NCI-H226 (cell line): Measurements from ENCODE around the gene RAB6A.
"Not testable (repeated sequence)": the region's sequence is repeated elsewhere in the genome, so short reads cannot be mapped to it uniquely, and the experiment has no call there.

ENCODE experiments used
- DNase-seq: peaks from one replicate; pipeline ENCODE4 v3.0.0-alpha.2; 2015

RAB6A gene

GRCh38 chr11:73760679-73761402 lies at the start of gene RAB6A:
RAB6A (minus strand) TSS chr11:73761074; CDS start chr11:73760635, 439 bp downstream.
- DNase-seq = peak; percentile 99

DNA sequence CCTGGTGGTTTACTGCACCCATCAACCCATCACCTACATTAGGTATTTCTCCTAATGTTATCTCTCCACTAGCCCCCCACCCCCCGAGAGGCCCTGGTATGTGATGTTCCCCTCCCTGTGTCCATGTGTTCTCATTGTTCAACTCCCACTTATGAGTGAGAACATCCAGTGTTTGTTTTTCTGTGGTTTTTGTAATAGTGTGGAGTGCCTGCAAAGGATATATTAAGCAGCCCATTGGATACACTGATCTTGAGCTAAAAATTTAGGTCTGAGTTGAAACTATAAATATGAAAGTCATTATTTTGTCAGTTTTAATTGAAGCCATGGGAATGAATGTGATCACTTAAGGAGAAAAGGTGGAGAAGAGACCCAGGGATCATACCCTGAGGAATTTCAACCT lies 49.8 kb upstream of the RAB6A start:
- no peak for DNase-seq

DNA sequence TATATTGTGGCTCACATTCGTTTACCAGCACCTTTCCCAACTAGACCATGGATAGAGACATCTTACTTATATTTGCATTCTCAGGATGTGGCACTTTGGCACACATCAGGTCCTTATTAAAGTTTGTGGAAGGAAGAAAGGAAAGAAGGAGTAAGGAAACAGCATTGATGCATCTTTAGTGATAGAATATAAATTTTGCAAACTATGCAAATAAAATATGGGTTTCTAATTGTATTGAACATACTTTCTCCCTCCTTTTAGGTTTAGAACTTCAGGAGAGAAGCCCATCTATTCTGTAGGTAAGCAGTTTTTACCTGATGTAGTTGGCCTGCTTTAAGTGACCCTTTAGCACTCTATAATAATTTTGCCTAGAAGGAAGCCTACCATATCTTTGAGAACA lies 47.2 kb upstream of the RAB6A start:
- DNase-seq = no peak

- DNase-seq = no peak
Observed at GRCh38 chr11:73804712-73805111, 43.8 kb upstream of the RAB6A start.

GRCh38 chr11:73801136-73801535 lies 40.3 kb upstream of the RAB6A start:
- DNase-seq = no peak

DNA sequence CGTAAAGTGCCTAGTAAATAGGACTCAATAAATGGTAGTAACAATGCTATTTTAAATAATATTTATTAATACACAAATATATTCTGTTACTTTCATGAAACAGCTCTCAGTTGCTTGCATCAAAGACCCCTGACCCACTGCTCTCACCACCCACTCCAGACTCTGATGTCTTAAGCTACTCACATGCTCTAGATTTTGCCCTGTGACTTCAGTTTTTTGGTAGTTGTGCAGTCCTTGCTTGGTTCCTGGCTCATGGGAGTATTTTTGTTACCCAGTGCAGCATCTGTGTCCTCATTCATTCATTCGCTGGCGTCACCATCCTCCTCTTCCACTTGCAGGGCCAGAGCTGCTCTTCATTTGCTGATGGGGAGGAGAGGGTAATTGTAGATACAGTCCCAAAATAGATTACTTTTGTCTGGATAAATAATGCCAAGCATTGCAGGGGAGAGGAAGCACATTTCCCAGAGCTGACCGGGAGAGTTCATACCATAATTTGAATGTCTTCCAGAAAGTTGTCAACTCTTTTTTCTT lies 39.5 kb upstream of the RAB6A start:
- no peak for DNase-seq

- DNase-seq = no peak
Observed at GRCh38 chr11:73797457-73797856, 36.6 kb upstream of the RAB6A start.

- DNase-seq = no peak
Observed at GRCh38 chr11:73795925-73796632, 35.2 kb upstream of the RAB6A start.

- DNase-seq = no peak
Observed at GRCh38 chr11:73792584-73792983, 31.7 kb upstream of the RAB6A start.

DNA sequence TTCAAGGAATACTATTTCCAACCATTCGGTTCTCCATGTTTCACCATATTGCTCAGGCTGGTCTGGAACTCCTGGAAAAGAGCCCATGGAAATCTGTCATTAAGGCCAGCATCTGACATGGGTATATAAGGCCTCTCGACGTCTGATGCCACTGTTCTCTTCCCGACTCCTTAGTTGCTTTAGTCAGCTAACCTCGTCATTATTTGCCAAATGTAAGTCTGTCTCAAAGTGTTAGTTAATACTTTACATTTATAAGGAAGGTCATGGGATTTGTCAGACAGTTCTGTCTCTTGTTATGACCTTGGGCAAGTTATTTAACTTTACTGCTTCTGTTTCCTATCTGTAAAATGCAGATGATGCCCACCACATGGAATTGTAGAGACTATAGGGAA lies 28.4 kb upstream of the RAB6A start:
- no peak for DNase-seq

- DNase-seq = peak; percentile 93
Observed at GRCh38 chr11:73787643-73788558, 27.0 kb upstream of the RAB6A start, which contains the start of gene MRPL48. MRPL48 (plus strand) TSS chr11:73787874; CDS start chr11:73787972, 98 bp downstream.

DNA sequence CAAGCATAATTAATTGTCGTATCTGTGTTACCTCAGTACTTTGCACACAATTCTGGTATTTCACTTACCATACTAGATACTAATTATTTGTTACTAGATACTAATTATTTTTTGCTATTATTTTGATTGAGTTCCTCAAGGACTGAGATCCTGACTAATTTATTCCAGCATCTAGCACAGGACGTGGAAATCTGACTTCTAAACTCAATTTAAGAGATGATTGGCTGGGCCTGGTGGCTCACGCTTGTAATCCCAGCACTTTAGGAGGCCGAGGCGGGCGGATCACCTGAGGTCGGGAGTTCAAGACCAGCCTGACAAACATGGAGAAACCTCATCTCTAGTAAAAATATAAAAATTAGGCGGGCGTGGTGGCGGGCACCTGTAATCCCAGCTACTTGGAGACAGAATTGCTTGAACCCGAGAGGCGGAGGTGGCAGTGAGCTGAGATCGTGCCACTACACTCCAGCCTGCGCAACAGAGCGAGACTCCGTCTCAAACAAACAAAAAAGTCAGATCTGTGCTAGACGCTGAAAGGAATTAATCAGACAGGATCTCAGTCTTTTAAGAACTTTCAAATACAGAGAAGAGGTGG lies 26.3 kb upstream of the RAB6A start:
- DNase-seq = no peak

DNA sequence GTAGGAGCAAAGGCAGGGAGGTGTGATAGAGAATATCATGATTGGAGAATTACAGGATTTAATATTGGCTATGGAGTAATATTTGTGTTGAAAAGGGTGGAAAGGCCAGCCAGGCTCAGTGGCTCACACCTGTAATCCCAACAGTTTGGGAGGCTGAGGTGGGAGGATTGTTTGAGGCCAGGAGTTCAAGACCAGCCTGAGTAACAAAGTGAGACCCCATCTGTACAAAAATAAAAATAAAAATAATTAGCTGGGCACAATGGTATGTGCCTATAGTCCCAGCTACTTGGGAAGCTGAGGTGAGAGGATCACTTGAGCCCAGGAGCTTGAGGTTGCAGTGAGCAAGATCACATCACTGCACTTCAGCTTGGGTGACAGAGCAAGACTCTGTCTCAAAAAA lies 24.6 kb upstream of the RAB6A start:
- not testable (repeated sequence) for DNase-seq

DNA sequence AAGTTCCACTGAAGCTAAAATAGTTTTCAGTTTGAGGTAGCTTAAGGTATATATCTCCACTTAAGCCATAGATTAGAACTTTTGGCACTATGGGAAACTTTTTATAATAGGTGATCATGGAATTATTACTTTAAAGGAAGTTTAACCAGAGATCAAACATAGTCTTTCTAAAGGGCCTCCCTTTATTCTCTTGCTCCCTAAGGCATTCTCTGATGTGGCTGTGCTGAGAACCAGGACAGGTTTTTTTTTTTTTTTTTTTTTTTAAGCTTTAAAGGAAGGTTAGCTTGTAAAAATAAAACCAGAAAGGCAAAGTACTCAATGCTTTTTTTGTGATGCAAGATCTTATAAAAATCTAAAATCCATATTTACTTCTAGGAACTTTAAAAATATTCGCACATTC lies 23.9 kb upstream of the RAB6A start:
- no peak for DNase-seq

DNA sequence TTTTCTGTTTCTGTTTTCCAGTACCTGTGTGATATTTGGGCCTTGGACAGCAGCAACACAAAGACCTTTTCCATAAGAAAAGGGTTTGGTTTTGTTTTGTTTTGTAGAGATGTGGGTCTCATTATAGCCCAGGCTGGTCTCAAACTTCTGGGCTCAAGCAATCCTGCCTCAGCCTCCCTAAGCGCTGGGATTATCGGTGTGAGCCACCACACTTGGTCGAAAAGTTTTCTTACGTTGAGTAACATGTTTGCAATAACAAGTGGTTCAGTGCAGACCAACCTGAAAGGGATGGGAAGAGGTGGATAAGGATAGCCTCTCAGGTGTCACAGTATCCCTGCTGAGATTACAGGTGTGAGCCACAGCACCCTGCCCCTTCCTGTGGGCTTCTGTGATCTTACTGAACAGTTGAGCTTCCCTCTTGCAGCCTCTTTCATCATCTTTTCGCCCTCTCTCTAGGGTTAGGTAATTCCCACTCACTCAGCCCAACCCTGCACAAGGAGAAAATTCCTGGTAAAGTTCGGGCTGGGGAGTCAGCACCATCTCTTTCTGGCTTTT lies 23.3 kb upstream of the RAB6A start:
- DNase-seq = no peak

DNA sequence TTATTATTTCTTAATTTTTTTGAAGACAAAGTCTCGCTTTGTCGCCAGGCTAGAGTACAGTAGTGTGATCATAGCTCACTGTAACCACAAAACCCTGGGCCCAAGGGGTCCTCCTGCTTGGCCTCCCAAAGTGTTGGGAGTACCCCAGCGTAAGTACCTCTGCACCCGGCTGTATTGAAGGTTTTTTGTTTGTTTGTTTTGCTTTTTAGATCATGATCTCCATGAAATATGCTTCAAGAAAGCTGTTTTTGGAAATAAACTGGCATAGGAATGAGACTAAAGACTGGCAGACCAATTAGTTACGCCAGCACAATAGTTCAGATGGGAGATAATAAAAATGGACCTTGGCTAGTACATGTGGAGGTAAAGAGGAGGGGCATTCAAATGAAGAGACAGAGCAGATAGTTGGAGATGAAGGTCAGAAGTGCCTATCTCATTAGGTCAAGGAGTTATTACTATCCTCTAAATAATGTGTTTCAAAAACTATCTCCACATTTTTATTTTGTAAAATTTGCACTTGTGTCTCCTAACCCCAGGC lies 22.7 kb upstream of the RAB6A start:
- no peak for DNase-seq

GRCh38 chr11:73781303-73781702 lies 20.4 kb upstream of the RAB6A start:
- DNase-seq = no peak

GRCh38 chr11:73779084-73779902 lies 18.4 kb upstream of the RAB6A start:
- peak; percentile 98 for DNase-seq

DNA sequence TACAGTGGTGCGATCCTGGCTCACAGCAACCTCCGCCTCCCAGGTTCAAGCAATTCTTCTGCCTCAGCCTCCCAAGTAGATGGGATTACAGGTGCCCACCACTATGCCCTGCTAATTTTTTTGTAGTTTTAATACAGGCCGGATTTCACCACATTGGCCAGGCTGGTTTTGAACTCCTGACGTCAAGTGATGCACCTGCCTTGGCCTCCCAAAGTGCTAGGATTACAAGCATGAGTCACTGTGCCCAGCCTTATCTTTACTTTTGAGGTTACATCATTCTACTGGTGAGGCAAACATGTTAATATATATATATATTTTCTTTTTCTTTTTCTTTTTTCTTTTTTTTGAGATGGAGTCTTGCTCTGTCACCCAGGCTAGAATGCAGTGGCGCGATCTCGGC lies 9.9 kb upstream of the RAB6A start:
- DNase-seq = not testable (repeated sequence)

GRCh38 chr11:73766763-73767162 lies 5.9 kb upstream of the RAB6A start:
- no peak for DNase-seq

DNA sequence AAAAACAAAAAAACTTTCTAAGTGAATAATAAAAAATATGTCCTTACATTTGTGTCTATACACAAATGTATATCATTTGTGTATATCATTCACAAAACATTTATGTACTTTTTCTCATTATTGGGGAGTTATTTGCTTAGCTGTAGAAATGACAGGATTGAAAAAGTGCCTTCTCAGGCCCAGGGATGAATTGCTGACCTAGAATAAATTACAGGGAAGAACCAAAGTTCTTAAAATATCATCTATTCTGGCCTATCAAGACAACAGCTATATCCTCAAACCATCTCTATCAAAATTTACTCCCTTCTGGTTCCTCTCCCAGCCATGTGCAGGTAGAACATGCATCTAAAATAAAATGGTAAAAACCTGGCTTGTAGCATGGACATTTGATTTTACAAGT lies 1.9 kb upstream of the RAB6A start:
- DNase-seq = no peak
